ENCODE measurements around the gene CABLES2.
"Not testable (repeated sequence)": the region's sequence is repeated elsewhere in the genome, so short reads cannot be mapped to it uniquely, and the experiment has no call there.

CABLES2 gene

GRCh38 chr20:62374331-62375152 is 32.5 kb downstream of the CABLES2 start (continued):
- TF ChIP-seq CREB5 (CRISPR knock-in tag; IDR thresholded peaks at IDR 0.05; ENCODE audit: low read depth): no peak

- ATAC-seq: not testable (repeated sequence)
These were observed 33.4 kb downstream of the CABLES2 start for GRCh38 chr20:62373631-62374179.

- no peak for ATAC-seq
- no peak for TF ChIP-seq CSRNP3 (CRISPR knock-in tag; IDR thresholded peaks at IDR 0.05)
- no peak for TF ChIP-seq CREB5 (CRISPR knock-in tag; IDR thresholded peaks at IDR 0.05; ENCODE audit: low read depth)
- no peak for TF ChIP-seq TSHZ2 (CRISPR knock-in tag; IDR thresholded peaks at IDR 0.05)
- TF ChIP-seq POU6F1 (CRISPR knock-in tag; IDR thresholded peaks at IDR 0.05; ENCODE audit: borderline replicate concordance, low read depth): no peak
- no peak for TF ChIP-seq RARB (CRISPR knock-in tag; IDR thresholded peaks at IDR 0.05)
- no peak for TF ChIP-seq SNAI2 (CRISPR knock-in tag; IDR thresholded peaks at IDR 0.05)
- TF ChIP-seq PATZ1 (CRISPR knock-in tag; IDR thresholded peaks at IDR 0.05; ENCODE audit: borderline replicate concordance): no peak
- no peak for TF ChIP-seq CSDC2 (CRISPR knock-in tag; IDR thresholded peaks at IDR 0.05)
- TF ChIP-seq BACH2 (CRISPR knock-in tag; IDR thresholded peaks at IDR 0.05; ENCODE audit: borderline replicate concordance): no peak
- TF ChIP-seq TCF4 (CRISPR knock-in tag; IDR thresholded peaks at IDR 0.05; ENCODE audit: borderline replicate concordance): no peak
- TF ChIP-seq GLIS3 (CRISPR knock-in tag; IDR thresholded peaks at IDR 0.05): no peak
- no peak for TF ChIP-seq ZNF565 (CRISPR knock-in tag; conservative IDR thresholded peaks at IDR 0.05; ENCODE audit: low read depth)
- TF ChIP-seq ISL1 (CRISPR knock-in tag; IDR thresholded peaks at IDR 0.05): no peak
These were observed 34.8 kb downstream of the CABLES2 start for GRCh38 chr20:62372042-62372993.

Measured in SK-N-SH treated with all-trans-retinoic acid at 6 μM for 48 hours (cell line).